GM12878 (cell line): ENCODE results near the gene LY6G5B. TPM values are rescaled to one million over a fixed set of nuclear protein-coding genes. Genes with fewer than 3 reads are reported as not detected.

ENCODE experiments used
- ATAC-seq: fragments of 200-7000 bp; cut with Tn5 transposase; 3 replicates; pipeline ENCODE4 v1.9.1; 2020; ENCODE audit warnings: mild to moderate bottlenecking, moderate library complexity
- BruUV-seq: library from RNA; stranded (reverse); fragments of 400-500 nt; replicated peaks from 2 replicates; lab custom pipeline; 2021; lab: Mats Ljungman, UMichigan
- CTCF ChIA-PET: fragments of 300-600 bp; sonication (Branson Sonifier 250); formaldehyde crosslinking; extraction: SDS; loops from one replicate; lab custom pipeline; 2021; ENCODE audit warnings: inconsistent platforms; lab: Yijun Ruan, JAX
- POLR2A ChIA-PET: fragments of 350-600 bp; formaldehyde crosslinking; extraction: SDS; loops from one replicate; lab custom pipeline; 2021; ENCODE audit warnings: inconsistent platforms; lab: Charles Lee
- RAD21 ChIA-PET: fragments of 300-600 bp; sonication (Branson Sonifier 250); formaldehyde crosslinking; loops from one replicate; lab custom pipeline; 2023; ENCODE audit warnings: antibody characterized with exemption; ENCODE audit not compliant: unreplicated experiment; lab: Charles Lee
- SMC1A ChIA-PET: fragments of 300-600 bp; sonication (Branson Sonifier 250); formaldehyde crosslinking; loops from one replicate; lab custom pipeline; 2023; ENCODE audit not compliant: unreplicated experiment, uncharacterized antibody; lab: Charles Lee
- DNase-seq: peaks from one replicate; pipeline ENCODE4 v3.0.0-alpha.2; 2011; ENCODE audit warnings: low read depth, low spot score
- FAIRE-seq: peaks from 3 replicates; lab custom pipeline; 2011; peaks lifted over from hg19 to GRCh38; lab: Jason Lieb, UNC
- H2AFZ ChIP-seq: 2 replicates; pipeline ENCODE4 v1.6.0; 2011; ENCODE audit warnings: low read depth, low read length, control low read depth; ENCODE audit not compliant: control insufficient read depth
- H3K27ac ChIP-seq: 2 replicates; pipeline ENCODE4 v1.5.1; 2011; ENCODE audit warnings: control low read depth; ENCODE audit not compliant: control insufficient read depth, insufficient read depth
- H3K27me3 ChIP-seq, 2 experiments: replicated peaks in 1 of 2; 2 replicates each; pipeline versions ENCODE4 v1.6.0 to v1.6.1; 2011; ENCODE audit warnings: low read length in 1 of 2; ENCODE audit not compliant: control insufficient read depth in 2 of 2, insufficient read depth in 2 of 2
- H3K36me3 ChIP-seq, 2 experiments: 2 replicates each; pipeline ENCODE4 v1.5.1; 2011; ENCODE audit warnings: low read length in 1 of 2; ENCODE audit not compliant: control insufficient read depth in 2 of 2, insufficient read depth in 2 of 2
- H3K4me1 ChIP-seq: 2 replicates; pipeline ENCODE4 v1.6.1; 2011; ENCODE audit warnings: mild to moderate bottlenecking, low read length, moderate library complexity, mixed read lengths; ENCODE audit not compliant: control insufficient read depth, insufficient read depth
- H3K4me2 ChIP-seq: 2 replicates; pipeline ENCODE4 v1.6.0; 2011; ENCODE audit warnings: control low read depth; ENCODE audit not compliant: control insufficient read depth, insufficient read depth
- H3K4me3 ChIP-seq: fragments of 200-600 bp; sonication (generic); 2 replicates; pipeline ENCODE4 v1.5.1; 2016
- H3K79me2 ChIP-seq: 2 replicates; pipeline ENCODE4 v1.6.0; 2011; ENCODE audit warnings: low read length; ENCODE audit not compliant: control insufficient read depth, insufficient read depth
- H3K9ac ChIP-seq: 2 replicates; pipeline ENCODE4 v1.8.0; 2011; ENCODE audit warnings: low read length, control low read depth, mixed read lengths; ENCODE audit not compliant: control insufficient read depth, insufficient read depth
- H3K9me3 ChIP-seq: replicated peaks from 3 replicates; pipeline ENCODE4 v1.5.1; 2011; ENCODE audit warnings: mild to moderate bottlenecking, low read length; ENCODE audit not compliant: control insufficient read depth, insufficient read depth
- H4K20me1 ChIP-seq: 2 replicates; pipeline ENCODE4 v1.6.0; 2011; ENCODE audit not compliant: control insufficient read depth, insufficient read depth
- BCL11A ChIP-seq: IDR thresholded peaks from 2 replicates; pipeline ENCODE4 v1.6.1; 2011; ENCODE audit warnings: low read depth, low read length
- BCL3 ChIP-seq: IDR thresholded peaks from 2 replicates; pipeline ENCODE4 v1.6.1; 2011; ENCODE audit warnings: borderline replicate concordance, low read depth, mild to moderate bottlenecking, moderate library complexity, low read length; ENCODE audit not compliant: insufficient read depth, poor library complexity, severe bottlenecking
- CEBPB ChIP-seq, 2 experiments: fragments of 150-350 bp in 1 of 2; IDR thresholded peaks; 2 replicates each; pipeline ENCODE4 v1.6.1; 2012 to 2014; ENCODE audit warnings: low read depth in 2 of 2, low read length in 2 of 2, borderline replicate concordance in 1 of 2, inconsistent platforms in 1 of 2
- KLF5 ChIP-seq: fragments of 450-650 bp; IDR thresholded peaks from 2 replicates; pipeline ENCODE4 v1.6.1; 2014; ENCODE audit warnings: mild to moderate bottlenecking; ENCODE audit not compliant: partially characterized antibody
- MAX ChIP-seq: IDR thresholded peaks from 2 replicates; pipeline ENCODE4 v1.6.1; 2012; ENCODE audit warnings: low read depth, low read length, improper control_type of control experiment
- MTA2 ChIP-seq: fragments of 450-650 bp; IDR thresholded peaks from 2 replicates; pipeline ENCODE4 v1.6.1; 2016; ENCODE audit warnings: low read depth, mild to moderate bottlenecking, moderate library complexity
- NR2C1 ChIP-seq: fragments of 450-650 bp; IDR thresholded peaks from 2 replicates; pipeline ENCODE4 v1.6.1; 2017; ENCODE audit warnings: antibody characterized with exemption, mild to moderate bottlenecking, moderate library complexity
- POLR2AphosphoS2 ChIP-seq: IDR thresholded peaks from 2 replicates; pipeline ENCODE4 v1.6.1; 2011; ENCODE audit warnings: low read depth, mild to moderate bottlenecking, low read length, improper control_type of control experiment, moderate library complexity
- POLR2AphosphoS5 ChIP-seq: IDR thresholded peaks from 2 replicates; pipeline ENCODE4 v1.6.1; 2011; ENCODE audit warnings: mild to moderate bottlenecking, low read length, inconsistent platforms
- RB1 ChIP-seq: fragments of 450-650 bp; formaldehyde crosslinking; IDR thresholded peaks from 2 replicates; pipeline ENCODE4 v1.6.1; 2017; ENCODE audit warnings: mild to moderate bottlenecking, borderline replicate concordance
- SMAD1 ChIP-seq: fragments of 450-650 bp; IDR thresholded peaks from 2 replicates; pipeline ENCODE4 v1.6.1; 2018; ENCODE audit warnings: mild to moderate bottlenecking, low read depth; ENCODE audit not compliant: partially characterized antibody
- SREBF2 ChIP-seq: IDR thresholded peaks from 2 replicates; pipeline ENCODE4 v1.6.1; 2012; ENCODE audit warnings: mild to moderate bottlenecking, low read length
- USF1 ChIP-seq: IDR thresholded peaks from 2 replicates; pipeline ENCODE4 v1.6.1; 2011; ENCODE audit warnings: borderline replicate concordance, low read depth, mild to moderate bottlenecking, moderate library complexity, mixed read lengths, low read length; ENCODE audit not compliant: insufficient read depth; ENCODE audit errors: extremely low read length
- YY1 ChIP-seq: IDR thresholded peaks from 2 replicates; pipeline ENCODE4 v1.6.1; 2011; ENCODE audit warnings: low read depth, mild to moderate bottlenecking, low read length
- ZBTB33 ChIP-seq: fragments of 450-650 bp; IDR thresholded peaks from 2 replicates; pipeline ENCODE4 v1.6.1; 2017; ENCODE audit warnings: mild to moderate bottlenecking
- ZNF24 ChIP-seq: fragments of 450-650 bp; IDR thresholded peaks from 2 replicates; pipeline ENCODE4 v1.6.1; 2017; ENCODE audit warnings: antibody characterized with exemption, mild to moderate bottlenecking
- WGBS: methylation state at CpG from one replicate; pipeline ENCODE4 v1.1.6; 2016; ENCODE audit warnings: low lambda C conversion rate; ENCODE audit not compliant: insufficient replicate concordance, insufficient coverage; ENCODE audit errors: missing lambda C conversion rate; 5-methylcytosine and 5-hydroxymethylcytosine counted together
- in situ Hi-C: fragments of 300-500 bp; cut with MboI; formaldehyde crosslinking; loops from 9 replicates; pipeline ENCODE4 v1.14.3; 2018; ENCODE audit warnings: mixed read lengths
- intact Hi-C: fragments of 100-400 bp; cut with micrococcal nuclease; formaldehyde crosslinking; loops from one replicate; pipeline ENCODE4 v1.14.2; 2022; ENCODE audit not compliant: unreplicated experiment
- polyA plus RNA-seq, 11 experiments: library from polyadenylated mRNA; depleted of rRNA in 4 of 11; unstranded in 6 of 11; stranded (reverse) in 5 of 11; fragments of >200 nt; fragmentation: Nextera tagmentation in 4 of 11; fragmentation: Illumina TruSeq in 1 of 11; extraction: Ambion mirVana in 4 of 11; extraction: Trizol in 1 of 11; gene quantifications; 1 replicate in 1 of 11; 2 replicates in 10 of 11; pipeline versions ENCODE4 v1.2.1 to v1.2.3, GENCODE V29; 2011 to 2016; ENCODE audit warnings: inconsistent platforms in 2 of 11, missing spikeins in 2 of 11, low read depth in 1 of 11
- total RNA-seq, 4 experiments: library from RNA; depleted of rRNA in 3 of 4; stranded (reverse); fragments of >200 nt in 3 of 4; fragmentation: Illumina TruSeq in 1 of 4; extraction: Trizol in 1 of 4; gene quantifications; 2 replicates each; pipeline versions ENCODE4 v1.2.1 to v1.2.3, GENCODE V29; 2013 to 2021

Gene LY6G5B
- total and polyA plus RNA-seq, 10 of the 15 experiments (the other 5 are each of a cell fraction or from before 2014, with no cell fraction given), result 3.2 to 16.5 (median 7.5) TPM

GRCh38 chr6:31721351-31722020 lies 51.7 kb downstream of the LY6G5B start, which contains the start of gene LY6G6C:
LY6G6C (minus strand) TSS chr6:31721746; CDS start chr6:31721679, 67 bp downstream.
- Histone ChIP-seq H3K27ac (no peak within 1 kb of the TSS), H3K79me2 (no peaks in the 10 kb centered on the region), H3K27me3 (no peaks in the 10 kb centered on the region; a peak in 1 of 4 replicates), H3K9ac (no peak within 1 kb of the TSS), H3K4me3 (no peak within 1 kb of the TSS), H2AFZ (no peak within 1 kb of the TSS), H3K9me3 (no peaks in the 10 kb centered on the region), H3K4me1 (no peaks in the 10 kb centered on the region), H3K36me3 (no peaks in the 10 kb centered on the region), H4K20me1 (no peaks in the 10 kb centered on the region), H3K4me2 (no peak within 1 kb of the TSS)
- TF ChIP-seq BCL11A, result no peak
- no peak for TF ChIP-seq POLR2AphosphoS2
- no peak for TF ChIP-seq BCL3
- no peak for TF ChIP-seq MTA2
- TF ChIP-seq NR2C1, result no peak
- no peak for TF ChIP-seq CEBPB (IDR thresholded peaks at IDR 0.05; ENCODE audit: borderline replicate concordance in 1 of 2, low read depth in 2 of 2, low read length in 2 of 2)
- TF ChIP-seq SMAD1, result no peak
- no peak for TF ChIP-seq SREBF2
- no peak for TF ChIP-seq MAX
- TF ChIP-seq ZNF24, result no peak
- TF ChIP-seq POLR2AphosphoS5, result no peak
- no peak for TF ChIP-seq YY1
- TF ChIP-seq USF1, result no peak
- no peak for TF ChIP-seq RB1
- no peak for TF ChIP-seq KLF5
- no peak for TF ChIP-seq ZBTB33
- ATAC-seq (no peak), DNase-seq (no peak), FAIRE-seq (no peak)
- ChIA-PET POLR2A (interaction anchor here (1.3 kb wide), 1 partner anchor 9 kb away, joined by 3 read pairs; no protein-coding TSS in a partner anchor), RAD21 (interaction anchor here (1.2 kb wide), 1 partner anchor 36 kb away, joined by 3 read pairs; no protein-coding TSS in a partner anchor), CTCF (interaction anchor here (1.7 kb wide), 1 partner anchor 40 kb away, joined by 6 read pairs; no protein-coding TSS in a partner anchor), SMC1A (no interaction called here)
- intact Hi-C loops, result no loop called here
- WGBS, result 25% methylated on average over 4 of the region's 4 CpGs
- in situ Hi-C loops, result no loop called here
- no TSS peak for BruUV-seq
